ENCODE data around the gene NINJ1. TPM values are rescaled to one million over a fixed set of nuclear protein-coding genes. Genes with fewer than 3 reads are reported as not detected.

The NINJ1 gene
- total RNA-seq, 1 donor from 2014 or later = 35.4 TPM

DNA sequence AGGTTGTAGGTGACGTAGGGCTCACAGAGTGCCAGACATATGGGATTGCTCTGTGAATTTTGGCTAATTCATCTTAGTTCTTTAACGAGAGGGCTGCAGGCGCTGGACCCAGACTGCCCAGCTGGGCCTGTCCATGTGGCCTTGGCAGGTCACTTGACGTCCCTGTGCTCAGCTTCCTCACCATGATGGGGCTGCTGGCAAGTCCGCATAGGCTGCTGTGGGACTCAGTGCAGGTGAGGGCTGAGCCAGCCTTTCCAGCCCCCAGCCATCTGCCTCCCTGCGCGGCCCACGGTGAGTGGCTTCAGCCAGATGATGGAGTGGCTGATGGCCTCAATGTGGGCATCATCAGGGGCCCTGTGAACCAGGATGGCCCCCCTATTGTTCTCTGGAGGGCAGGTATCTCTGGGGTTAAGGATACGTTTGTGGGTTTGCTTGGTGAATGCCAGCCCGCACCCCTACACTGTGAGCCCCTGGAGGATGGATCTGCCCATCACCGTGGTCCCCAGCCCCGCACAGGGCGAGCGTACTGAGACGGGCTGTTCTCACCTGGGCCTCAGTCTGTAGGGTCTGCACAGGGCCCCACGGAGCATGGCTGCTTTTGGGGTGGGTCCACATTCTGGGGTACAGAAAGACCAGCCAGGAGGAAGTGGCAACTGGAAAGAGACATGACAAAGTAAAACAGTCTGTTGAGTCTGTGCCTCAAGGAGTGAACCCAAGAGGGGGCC lies 34.3 kb downstream of the NINJ1 start:
- no peak for DNase-seq

GRCh38 chr9:93098236-93098946 lies 35.7 kb downstream of the NINJ1 start:
- DNase-seq = peak; percentile 97

DNA sequence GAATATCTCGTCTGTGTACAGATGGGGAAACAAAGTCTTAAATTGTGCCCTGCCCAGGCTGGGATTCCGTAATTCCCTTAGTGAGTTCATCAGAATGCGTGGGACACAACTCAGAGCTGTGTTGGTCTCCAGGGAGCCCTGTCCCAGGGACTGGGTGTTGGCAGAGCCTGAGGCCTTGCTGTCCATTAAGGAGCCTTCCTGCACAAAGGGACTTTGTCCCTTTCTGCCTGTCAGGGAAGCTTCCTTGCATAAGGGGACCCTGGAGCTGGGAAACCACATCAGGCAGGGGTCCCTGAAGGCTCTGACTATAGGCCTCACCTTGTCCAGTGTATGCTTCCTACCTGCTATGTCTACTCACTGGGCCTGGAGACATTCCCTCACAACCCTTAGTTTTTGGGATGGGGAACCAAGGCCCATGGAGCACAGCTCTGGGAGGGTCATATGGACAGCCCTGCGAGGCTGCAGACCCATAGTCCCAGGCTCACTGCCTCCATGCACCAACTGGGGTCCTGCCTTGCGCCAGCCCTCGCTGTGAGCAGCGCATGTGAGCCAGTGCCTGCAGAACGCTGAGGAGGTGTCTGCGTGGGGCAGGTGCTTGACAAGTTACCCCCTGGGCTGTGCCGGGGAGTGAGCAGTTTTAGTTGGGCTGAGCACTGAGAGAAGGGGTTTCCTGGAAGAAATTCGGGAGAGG lies 36.4 kb downstream of the NINJ1 start:
- DNase-seq = no peak

DNA sequence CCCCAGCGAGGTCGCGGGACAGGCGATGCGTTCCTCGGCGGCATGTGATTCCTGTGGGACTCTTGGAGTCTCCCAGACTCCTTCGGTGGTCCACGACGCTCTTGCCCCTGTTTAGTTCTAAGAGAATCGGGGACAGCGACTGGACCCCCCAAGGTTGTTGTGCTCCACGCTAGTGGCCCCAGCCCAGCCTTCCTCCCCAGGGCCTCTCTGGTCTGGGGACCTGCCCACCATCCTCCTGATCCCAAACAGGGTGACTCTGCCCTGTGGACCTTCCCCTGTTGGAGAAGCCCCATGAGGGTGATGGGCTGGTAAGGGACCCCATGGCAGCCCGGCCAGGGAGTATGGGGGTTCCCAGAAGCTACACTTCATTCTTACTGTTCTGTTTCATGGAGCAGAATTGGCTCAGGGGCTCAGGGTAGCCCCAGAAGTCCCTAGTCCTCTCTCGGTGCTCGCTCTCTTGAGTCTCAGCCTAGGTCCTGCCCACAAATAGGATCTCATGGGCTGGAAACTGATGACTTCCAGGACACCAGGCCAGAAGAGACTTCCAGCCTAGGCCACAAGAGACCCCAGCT lies 37.2 kb downstream of the NINJ1 start:
- peak; percentile 13 for DNase-seq

DNA sequence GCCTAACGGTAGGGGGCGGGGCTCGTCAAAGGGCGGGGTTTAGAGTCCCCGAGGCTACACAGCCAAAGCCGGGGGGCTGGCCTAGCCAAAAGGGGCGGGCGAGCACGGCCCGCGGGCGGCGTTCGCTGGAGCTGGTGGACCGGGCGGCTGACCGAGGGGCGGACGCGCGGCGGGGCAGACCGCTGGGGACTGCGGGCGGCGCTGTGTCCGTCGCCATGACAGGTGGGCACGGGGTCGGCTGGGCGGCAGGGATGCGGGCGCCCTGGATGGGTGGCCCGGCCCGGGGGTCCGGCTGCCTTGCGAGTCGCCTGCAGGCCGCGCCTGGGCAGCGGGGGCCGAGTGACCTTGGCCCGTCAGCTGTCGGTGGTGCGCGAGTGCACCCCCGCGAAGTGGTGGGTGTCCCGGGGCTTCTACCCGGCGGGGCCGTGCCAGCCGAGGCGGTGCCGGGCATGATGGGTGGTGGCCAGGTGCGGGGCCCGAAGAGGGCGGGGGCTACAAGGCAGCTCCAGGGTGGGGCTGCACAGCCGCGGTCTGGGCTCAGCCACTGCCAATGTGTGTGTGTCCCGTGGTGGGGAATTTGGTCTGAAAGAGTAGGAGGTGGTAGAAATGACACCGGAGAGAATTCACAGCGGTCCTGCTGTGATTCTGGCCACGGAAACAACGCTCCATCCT lies 37.8 kb downstream of the NINJ1 start, which contains the start of gene CARD19:
CARD19 (plus strand) TSS at position 87 of the 672 bp plus-strand sequence; CDS start at position 216, 129 bp downstream.
- DNase-seq = peak; percentile 38

DNA sequence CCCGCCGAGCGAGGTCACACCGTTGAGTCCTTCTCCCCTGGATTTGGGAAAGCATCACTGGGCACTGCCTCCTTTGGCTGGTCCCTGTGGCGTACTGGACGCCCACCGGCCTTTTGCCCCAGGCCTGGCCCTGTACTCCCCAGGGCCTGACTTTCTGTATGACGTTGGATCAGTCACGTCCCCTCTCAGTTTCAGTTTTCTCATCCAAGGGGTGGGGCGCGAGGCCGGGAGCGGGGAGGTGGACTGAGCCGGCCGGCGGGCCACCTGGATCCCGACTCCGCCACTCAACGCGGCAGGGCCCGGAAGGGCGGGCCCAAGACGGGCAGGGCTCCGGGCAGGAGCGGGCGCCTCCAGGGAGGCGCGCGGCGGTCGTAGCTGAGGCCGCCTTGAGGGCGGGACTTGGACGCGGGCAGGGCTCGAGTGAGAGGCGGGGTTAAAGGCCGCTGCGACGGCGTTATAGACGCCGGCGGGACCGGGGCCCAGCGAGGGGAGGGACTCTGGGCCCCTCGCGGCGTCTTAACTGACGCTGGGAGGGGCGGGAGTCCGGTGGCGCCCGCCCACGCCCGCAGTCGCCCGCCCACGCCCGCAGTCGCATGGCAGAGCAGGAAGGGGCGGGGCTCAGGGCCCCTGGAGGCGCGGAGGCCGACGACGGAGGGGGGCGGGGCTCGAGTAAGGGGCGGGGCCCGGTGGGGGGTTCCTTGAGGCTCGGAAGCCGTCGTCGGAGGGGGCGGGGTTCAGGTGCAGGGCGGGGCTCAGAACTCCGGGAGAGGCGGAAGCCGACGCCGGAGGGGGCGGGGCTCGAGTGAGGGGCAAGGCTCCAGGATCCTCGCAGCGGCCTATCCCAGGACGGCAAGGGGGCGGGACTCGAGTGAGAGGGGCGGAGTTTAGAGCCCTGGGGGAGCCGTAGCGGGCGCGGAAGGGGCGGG lies 38.6 kb downstream of the NINJ1 start:
- DNase-seq = peak; percentile 99

DNA sequence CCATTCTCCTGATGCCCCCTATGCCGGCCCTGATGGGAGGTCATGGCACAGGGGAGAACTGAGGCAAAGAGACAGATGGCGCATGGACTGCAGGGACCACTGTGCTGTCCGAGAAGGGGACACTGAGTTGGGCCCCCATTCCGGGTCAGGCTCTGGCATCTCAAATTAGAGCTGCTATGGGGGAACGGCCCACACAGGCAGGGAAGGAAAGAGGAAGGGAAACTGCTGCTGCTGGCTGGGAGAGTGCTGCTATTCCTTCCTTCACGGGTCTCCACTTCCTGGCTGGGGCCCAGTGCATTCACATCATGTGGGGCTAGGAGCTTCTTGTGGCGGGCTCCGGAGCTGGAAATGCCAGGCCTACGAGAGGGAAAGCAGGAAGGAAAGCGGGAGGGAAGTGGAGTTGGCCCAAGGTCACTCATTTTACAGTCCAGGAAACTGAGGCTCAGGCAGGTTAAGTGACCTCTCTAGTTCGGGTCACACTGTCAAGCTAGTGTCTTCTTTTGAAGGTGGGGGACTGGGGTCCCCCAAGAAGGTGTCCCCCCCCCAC lies 39.3 kb downstream of the NINJ1 start:
- DNase-seq = peak; percentile 25

- no peak for DNase-seq
Observed at GRCh38 chr9:93093877-93094657, 40.0 kb downstream of the NINJ1 start.

DNA sequence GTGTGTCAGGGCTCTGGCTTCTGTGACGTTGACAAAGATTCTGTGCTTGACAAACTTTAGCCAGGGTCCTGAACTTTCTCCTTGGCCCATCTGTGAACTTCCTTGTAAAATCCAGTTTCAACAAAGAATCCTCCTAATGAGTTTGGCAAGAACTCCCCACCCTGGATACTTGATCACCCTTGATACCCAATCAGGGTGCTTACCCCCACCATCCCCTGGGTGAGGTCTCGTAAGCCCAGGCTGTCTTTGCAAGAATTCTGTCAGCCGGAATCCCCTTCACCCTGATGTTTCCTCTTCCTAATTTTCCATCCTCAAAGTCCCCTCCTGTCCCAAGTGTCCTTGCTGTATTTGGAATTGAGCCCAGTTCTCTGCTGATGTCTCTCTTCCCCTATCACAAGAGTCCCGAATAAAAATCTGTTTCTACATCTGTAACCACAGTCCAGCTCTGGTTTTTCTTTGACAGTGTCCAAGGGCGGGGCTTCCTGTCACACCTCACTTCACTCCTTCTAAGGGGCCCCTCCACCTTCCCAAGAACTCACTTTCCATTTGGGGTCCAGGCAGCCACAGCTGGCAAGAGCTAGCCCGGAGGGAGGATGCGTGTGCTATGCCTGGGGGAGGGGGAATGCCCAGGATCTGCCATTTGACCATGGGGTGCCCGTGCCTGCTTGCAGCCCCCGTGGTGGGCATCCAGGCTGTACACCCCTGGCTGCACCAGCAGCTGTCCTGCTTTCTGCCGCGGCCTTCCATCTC lies 40.7 kb downstream of the NINJ1 start:
- DNase-seq = no peak

DNA sequence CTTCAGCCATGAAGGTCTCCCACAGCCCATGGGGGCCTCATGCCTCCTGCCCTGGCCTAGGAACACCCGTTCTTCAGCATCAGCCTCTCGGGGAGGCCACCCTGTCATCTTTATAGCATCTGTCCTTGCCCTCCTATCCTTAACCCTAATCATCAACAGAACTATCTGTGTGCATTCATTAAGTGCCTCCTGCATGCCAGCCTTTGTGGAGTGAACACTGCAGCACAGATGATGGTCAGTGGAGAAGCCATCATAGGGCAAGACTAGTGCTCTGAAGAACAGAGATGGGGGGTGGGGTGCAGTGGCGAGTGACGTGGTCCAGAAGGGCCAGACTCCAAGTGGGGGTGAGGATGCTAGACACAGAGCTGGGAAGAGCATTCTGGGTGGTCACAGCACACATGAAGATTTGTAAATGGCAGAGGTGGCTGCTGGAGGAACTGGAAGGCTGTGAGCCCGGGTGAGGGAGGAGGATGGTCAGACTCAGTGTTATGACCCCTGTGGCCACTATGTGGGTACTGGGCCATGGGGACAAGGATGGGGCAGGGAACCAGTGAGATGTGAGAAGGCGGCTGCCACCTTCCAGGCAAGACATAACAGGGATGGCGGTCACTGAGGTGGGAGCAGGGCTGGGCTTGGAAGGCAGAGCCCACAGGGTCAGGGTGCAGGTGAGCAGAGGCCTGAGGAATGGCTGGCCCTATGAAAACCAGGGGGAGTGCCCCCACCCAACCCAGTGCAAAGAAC lies 41.6 kb downstream of the NINJ1 start:
- DNase-seq = no peak

DNA sequence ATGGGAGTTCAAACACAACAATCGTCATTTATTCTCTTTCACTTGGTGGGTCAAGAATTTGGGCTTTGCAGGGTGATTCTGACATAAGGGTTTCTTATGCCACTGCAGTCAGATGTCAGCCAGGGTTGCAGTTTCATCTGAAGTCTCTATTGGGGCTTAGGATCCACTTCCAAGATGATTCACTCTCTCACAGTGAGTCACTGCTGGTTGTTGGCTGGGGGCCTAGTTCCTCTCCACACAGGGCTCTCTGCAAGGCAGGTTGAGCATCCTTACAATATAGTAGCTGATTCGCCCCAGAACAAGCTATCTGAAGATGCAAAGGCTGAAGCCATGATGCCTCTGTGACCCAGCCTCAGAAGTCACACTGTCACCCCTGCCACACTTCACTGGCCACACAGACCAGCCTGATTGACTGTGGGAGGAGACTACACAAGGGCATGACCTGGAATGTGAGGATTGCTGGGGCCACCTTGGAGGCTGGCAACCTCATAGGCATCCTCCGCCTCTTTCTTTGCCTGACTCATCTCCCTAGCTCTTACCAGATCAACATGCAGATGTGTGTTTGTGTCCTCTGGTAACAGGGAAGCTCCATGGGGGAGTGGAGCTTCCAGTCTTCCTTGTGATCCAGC lies 42.5 kb downstream of the NINJ1 start:
- peak; percentile 60 for DNase-seq

DNA sequence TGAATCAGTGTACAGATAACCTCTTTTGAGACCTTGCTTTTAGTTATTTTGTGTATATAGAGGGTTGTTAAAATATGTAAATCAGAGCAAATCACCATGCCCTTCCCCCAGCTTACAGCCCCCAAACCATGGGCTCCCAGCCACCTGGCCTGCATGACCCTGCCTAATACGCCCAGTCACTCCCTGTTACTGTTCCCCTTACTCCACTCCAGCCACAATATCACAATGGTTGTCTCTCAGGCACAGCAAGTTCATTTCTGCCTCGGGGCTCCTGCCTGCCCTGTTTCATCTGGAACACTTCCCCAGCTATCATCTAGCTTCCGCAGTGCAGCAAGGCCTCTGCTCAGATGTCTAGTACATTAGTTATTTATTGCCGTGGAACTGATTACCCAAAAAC lies 43.0 kb downstream of the NINJ1 start:
- no peak for DNase-seq

DNA sequence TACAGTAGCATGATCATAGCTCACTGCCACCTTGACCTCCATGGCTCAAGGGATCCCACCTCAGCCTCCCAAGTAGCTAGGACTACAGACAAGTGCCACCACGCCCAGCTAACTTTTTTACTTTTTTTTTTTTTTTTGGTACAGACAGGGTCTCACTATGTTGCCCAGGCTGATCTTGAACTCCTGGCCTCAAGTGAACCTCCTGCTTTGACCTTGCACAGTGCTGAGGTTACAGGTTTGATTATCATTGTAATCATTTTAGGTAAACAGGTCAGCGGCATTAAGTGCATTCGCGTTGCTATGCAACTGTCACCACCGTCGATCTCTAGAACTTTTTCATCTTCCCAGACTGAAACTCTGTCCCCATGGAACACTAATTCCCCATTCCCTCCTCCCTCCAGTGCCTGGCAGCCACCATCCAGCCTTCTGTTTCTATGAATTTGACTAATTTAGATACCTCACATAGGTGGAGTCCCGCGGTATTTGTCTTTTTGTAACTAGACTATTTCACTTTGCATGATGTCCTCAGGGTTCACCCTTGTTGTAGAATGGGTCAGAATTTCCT lies 43.9 kb downstream of the NINJ1 start:
- DNase-seq = no peak

DNA sequence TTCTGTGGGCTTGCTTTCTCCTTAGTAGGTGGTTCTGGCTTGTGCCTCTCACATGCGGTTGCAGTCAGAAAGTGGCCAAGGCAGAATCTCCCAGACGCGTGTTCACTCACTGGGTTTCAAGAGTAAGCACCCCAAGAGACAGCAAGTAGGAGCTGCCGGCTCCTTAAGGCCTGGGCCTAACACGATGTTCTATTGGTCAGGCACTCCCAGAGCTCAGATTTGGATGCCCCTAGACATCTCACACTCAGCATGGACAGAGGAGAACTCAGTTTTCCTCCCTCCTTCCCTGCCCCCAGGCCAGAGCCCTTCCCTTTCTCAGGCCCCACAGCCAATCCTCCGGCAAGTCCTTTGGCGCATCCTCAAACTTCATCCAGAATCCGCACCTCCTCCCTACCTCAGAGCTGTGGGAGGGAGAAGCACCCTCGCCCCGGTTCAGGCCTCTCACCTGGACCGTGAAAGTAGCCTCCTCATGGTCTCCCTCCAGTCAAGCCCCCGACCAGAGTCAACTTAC lies 44.5 kb downstream of the NINJ1 start:
- DNase-seq = no peak

DNA sequence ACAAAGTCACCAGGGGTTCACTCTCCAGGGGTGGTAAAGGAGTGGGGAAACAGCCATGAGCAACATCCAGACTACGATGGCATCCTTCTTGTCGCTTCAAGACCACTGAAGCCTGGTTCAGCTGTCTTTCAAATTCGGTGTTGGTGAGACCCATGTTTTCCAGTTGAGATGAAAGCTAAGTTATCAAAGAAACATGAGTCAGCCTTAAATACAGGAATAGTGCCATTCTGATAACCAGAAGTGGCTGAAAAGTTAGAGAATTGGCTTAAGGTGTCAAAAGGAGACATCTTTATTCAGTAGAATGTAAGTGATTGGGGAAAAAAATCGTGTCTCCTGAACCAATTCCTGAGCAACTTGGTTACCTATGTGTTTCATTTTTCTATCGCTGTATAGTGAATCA lies 45.0 kb downstream of the NINJ1 start:
- DNase-seq = no peak

DNA sequence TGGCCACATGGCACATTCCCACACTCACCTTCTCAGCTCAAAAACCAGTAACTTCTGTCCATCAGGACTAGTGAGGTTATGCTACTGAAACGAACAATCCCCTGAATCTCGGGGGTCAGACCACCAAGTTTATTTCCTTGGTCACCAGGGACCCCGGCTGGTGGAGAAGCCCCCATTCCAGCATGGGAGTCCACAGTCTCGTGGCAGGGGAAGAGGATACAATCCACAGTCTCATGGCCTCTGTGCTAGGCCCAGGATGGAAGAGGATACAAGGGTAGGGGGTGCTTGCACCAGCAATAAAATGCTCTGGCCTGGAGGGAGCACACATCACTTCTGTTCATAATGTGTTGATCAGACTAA lies 45.4 kb downstream of the NINJ1 start:
- no peak for DNase-seq

DNA sequence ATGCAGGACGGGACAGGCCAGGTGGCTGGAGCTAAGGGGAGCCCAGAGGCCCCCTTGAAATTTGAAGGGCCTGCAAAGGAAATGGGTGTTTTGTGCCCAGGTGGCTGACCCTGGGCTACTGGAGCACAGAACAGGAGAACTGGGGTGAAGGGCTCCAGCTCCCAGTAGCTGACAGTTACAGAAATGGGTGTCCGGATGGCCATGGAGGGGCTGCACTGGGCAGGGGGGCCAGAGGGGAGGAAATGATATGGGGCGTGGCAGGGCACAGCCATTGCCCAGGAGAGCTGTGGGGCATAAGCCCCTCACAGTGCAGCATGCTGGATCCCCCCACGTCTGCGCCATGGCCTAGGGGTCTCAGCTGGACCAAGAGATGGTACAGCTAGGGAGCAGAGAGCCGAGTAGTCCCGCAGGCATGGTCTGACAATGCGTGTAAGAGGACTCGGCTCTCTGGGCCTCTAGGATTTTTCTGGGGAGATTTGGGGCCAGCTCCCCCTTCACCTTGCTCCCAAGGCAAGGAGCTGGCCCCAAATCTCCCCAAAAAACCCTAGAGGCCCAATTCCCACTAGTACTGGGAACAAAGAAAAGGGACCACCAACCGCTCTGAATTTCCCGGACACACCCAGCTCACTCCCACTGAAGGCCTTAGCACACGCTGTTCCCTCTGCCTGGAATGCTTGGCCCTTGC lies 45.9 kb downstream of the NINJ1 start:
- no peak for DNase-seq

Data from dermis blood vessel endothelial cell (primary cell).